Measurements from ENCODE around the gene FBXO24. TPM values are rescaled to one million over a fixed set of nuclear protein-coding genes. Genes with fewer than 3 reads are reported as not detected.

The FBXO24 gene
- total and polyA plus RNA-seq, 2 of the 4 experiments (the other 2 are of a cell fraction) = 0.43 to 0.54 TPM

- Histone ChIP-seq H4K20me1 (ENCODE audit: insufficient read depth, low read length) (no peaks in the 10 kb centered on the region), H3K23ac (ENCODE audit: low read depth, low read length) (no peak overlapping the region), H4K91ac (ENCODE audit: insufficient read depth, low read depth, low read length) (no peak overlapping the region), H3K4me1 (ENCODE audit: control insufficient read depth, insufficient read depth, low read length) (peaks cover 2% of the 10 kb centered on the region; the same call in 1 of the 2 replicates), H3K14ac (replicated peaks; ENCODE audit: low read depth, low read length) (no peak overlapping the region), H3K56ac (ENCODE audit: extremely low read depth, insufficient read depth, low read length) (no peak overlapping the region), H3K27ac (ENCODE audit: insufficient read depth, low read length) (no peak overlapping the region), H3K4me2 (ENCODE audit: low read depth, low read length) (no peak overlapping the region), H3K18ac (ENCODE audit: low read depth, low read length) (no peak overlapping the region), H3K36me3 (ENCODE audit: control insufficient read depth, insufficient read depth, low read length) (peaks cover 35% of the 10 kb centered on the region), H2BK5ac (ENCODE audit: low read depth, low read length, poor library complexity, severe bottlenecking) (no peak overlapping the region), H2AK5ac (ENCODE audit: low read depth, low read length) (no peak overlapping the region), H2AK9ac (replicated peaks; ENCODE audit: low read depth, low read length, poor library complexity) (no peak overlapping the region), H2BK120ac (ENCODE audit: low read depth, low read length) (no peak overlapping the region), H3K4me3 (ENCODE audit: insufficient read depth, low read depth, low read length) (no peak overlapping the region), H3K79me1 (ENCODE audit: low read depth in 1 of 2, low read length in 2 of 2) (peaks cover 0 to 3% of the 10 kb centered on the region in 2 experiments; a peak in 1 of 4 replicates), H3K27me3 (ENCODE audit: control insufficient read depth, insufficient read depth, low read length) (peaks cover 3% of the 10 kb centered on the region; the same call in 1 of the 2 replicates), H3K9ac (ENCODE audit: low read depth, low read length) (no peak overlapping the region), H4K8ac (ENCODE audit: low read depth in 2 of 2, low read length in 2 of 2) (no peak overlapping the region), H4K5ac (ENCODE audit: low read depth, low read length) (no peak overlapping the region), H2BK20ac (ENCODE audit: low read depth, low read length) (no peak overlapping the region), H2AFZ (replicated peaks; ENCODE audit: low read length, poor library complexity) (no peak overlapping the region), H3K9me3 (ENCODE audit: control insufficient read depth, insufficient read depth, low read length) (no peaks in the 10 kb centered on the region), H3K9me1 (ENCODE audit: insufficient read depth, low read length) (peaks cover 4% of the 10 kb centered on the region; the same call in 1 of the 2 replicates), H3K4ac (ENCODE audit: low read depth, low read length) (no peak overlapping the region), H2BK15ac (ENCODE audit: low read depth, low read length) (no peak overlapping the region)
- CTCF ChIA-PET = no interaction called here
- TF ChIP-seq ELK1 (IDR thresholded peaks at IDR 0.05; ENCODE audit: borderline replicate concordance, low read depth, low read length) (no peak), RCOR1 (IDR thresholded peaks at IDR 0.05; ENCODE audit: insufficient replicate concordance, low read length) (no peak), RFX5 (IDR thresholded peaks at IDR 0.05; ENCODE audit: low read depth, low read length) (no peak), POLR2A (IDR thresholded peaks at IDR 0.05; ENCODE audit: low read depth, low read length) (no peak), RAD21 (IDR thresholded peaks at IDR 0.05; ENCODE audit: low read length) (no peak), MAFK (IDR thresholded peaks at IDR 0.05; ENCODE audit: low read depth, low read length) (no peak), NFE2L2 (IDR thresholded peaks at IDR 0.05; ENCODE audit: low read depth, low read length) (no peak), USF2 (IDR thresholded peaks at IDR 0.05; ENCODE audit: low read depth, low read length) (no peak), CEBPB (IDR thresholded peaks at IDR 0.05; ENCODE audit: low read depth, low read length) (no peak), FOS (IDR thresholded peaks at IDR 0.05; ENCODE audit: low read depth, low read length) (no peak), BHLHE40 (IDR thresholded peaks at IDR 0.05; ENCODE audit: low read depth, low read length) (no peak), MAZ (IDR thresholded peaks at IDR 0.05; ENCODE audit: borderline replicate concordance, low read depth, low read length) (no peak), SMC3 (IDR thresholded peaks at IDR 0.05; ENCODE audit: low read depth, low read length) (no peak), MXI1 (IDR thresholded peaks at IDR 0.05; ENCODE audit: borderline replicate concordance, low read depth, low read length) (no peak)
- WGBS, 2 experiments (ENCODE audit: extremely low coverage in 2 of 2, insufficient read length in 1 of 2) = 86% methylated on average over 4 of the region's 30 CpGs; no CpG with 5 or more reads in 1 of the 2 experiments
- in situ Hi-C loops (cut with MboI; ENCODE audit: low sequenced_read_pairs) = no loop called here
- ATAC-seq (ENCODE audit: low read depth) (no peak), DNase-seq (no peak)
- intact Hi-C loops (cut with micrococcal nuclease) = no loop called here
- dilution Hi-C loops (cut with HindIII; ENCODE audit: low sequenced_read_pairs, unreplicated experiment) = no loop called here
- POLR2A ChIA-PET (ENCODE audit: unreplicated experiment) = no interaction called here
- BruUV-seq (replicated peaks) = no TSS peak
These were observed 13.0 kb upstream of the FBXO24 start for GRCh38 chr7:100572949-100573675.

All from IMR-90 (cell line).